HepG2 (cell line): ENCODE results near the gene EFEMP2. TPM values are rescaled to one million over a fixed set of nuclear protein-coding genes. Genes with fewer than 3 reads are reported as not detected.

ENCODE experiments used
- BORCS8-MEF2B ChIP-seq: sonication (generic); formaldehyde crosslinking; IDR thresholded peaks from 2 replicates; pipeline ENCODE4 v1.8.0; 2022; ENCODE audit warnings: mild to moderate bottlenecking, missing genetic modification reagents
- BRF2 ChIP-seq: sonication (generic); formaldehyde crosslinking; IDR thresholded peaks from 2 replicates; pipeline ENCODE4 v1.8.1; 2022; ENCODE audit warnings: mild to moderate bottlenecking, missing genetic modification reagents
- CCDC6 ChIP-seq: sonication (generic); formaldehyde crosslinking; IDR thresholded peaks from 2 replicates; pipeline ENCODE4 v1.8.1; 2022; ENCODE audit warnings: mild to moderate bottlenecking, missing genetic modification reagents, moderate library complexity
- CHCHD3 ChIP-seq: sonication (generic); formaldehyde crosslinking; IDR thresholded peaks from 2 replicates; pipeline ENCODE4 v1.8.0; 2022; ENCODE audit warnings: mild to moderate bottlenecking, missing genetic modification reagents, moderate library complexity
- ELF3 ChIP-seq: IDR thresholded peaks from 2 replicates; pipeline ENCODE4 v1.6.1; 2016; ENCODE audit warnings: missing genetic modification reagents, missing compliant biosample characterization
- ELK4 ChIP-seq: sonication (generic); formaldehyde crosslinking; IDR thresholded peaks from 2 replicates; pipeline ENCODE4 v1.9.0; 2021; ENCODE audit warnings: missing genetic modification reagents, borderline replicate concordance
- HCFC1 ChIP-seq: fragments of 150-350 bp; IDR thresholded peaks from 2 replicates; pipeline ENCODE4 v1.6.1; 2014; ENCODE audit warnings: low read depth, low read length
- HIC2 ChIP-seq: sonication (generic); formaldehyde crosslinking; IDR thresholded peaks from 2 replicates; pipeline ENCODE4 v1.9.0; 2022; ENCODE audit warnings: low read depth, missing genetic modification reagents
- ISX ChIP-seq: sonication (generic); formaldehyde crosslinking; conservative IDR thresholded peaks from 2 replicates; pipeline ENCODE4 v1.5.0; 2020; ENCODE audit warnings: missing genetic modification reagents
- MED13 ChIP-seq: sonication (generic); formaldehyde crosslinking; IDR thresholded peaks from 2 replicates; pipeline ENCODE4 v1.5.0; 2020; ENCODE audit warnings: missing genetic modification reagents
- MEIS2 ChIP-seq: sonication (generic); formaldehyde crosslinking; IDR thresholded peaks from 2 replicates; pipeline ENCODE4 v1.9.0; 2021; ENCODE audit warnings: mild to moderate bottlenecking, missing genetic modification reagents
- NR2F2 ChIP-seq: IDR thresholded peaks from 2 replicates; pipeline ENCODE4 v1.6.1; 2012; ENCODE audit warnings: low read depth, inconsistent platforms, borderline replicate concordance
- SIN3B ChIP-seq: fragments of 150-350 bp; IDR thresholded peaks from 2 replicates; pipeline ENCODE4 v1.6.1; 2014; ENCODE audit warnings: low read length
- STAT6 ChIP-seq: sonication (generic); formaldehyde crosslinking; IDR thresholded peaks from 2 replicates; pipeline ENCODE4 v1.4.0; 2020; ENCODE audit warnings: missing genetic modification reagents, mild to moderate bottlenecking, borderline replicate concordance
- TGIF2 ChIP-seq: IDR thresholded peaks from 2 replicates; pipeline ENCODE4 v1.6.1; 2016; ENCODE audit warnings: control low read depth, missing compliant biosample characterization
- ZBTB7B ChIP-seq: sonication (generic); formaldehyde crosslinking; IDR thresholded peaks from 2 replicates; pipeline ENCODE4 v1.4.0; 2020; ENCODE audit warnings: missing genetic modification reagents
- ZHX1 ChIP-seq: sonication (generic); formaldehyde crosslinking; IDR thresholded peaks from 2 replicates; pipeline ENCODE4 v1.8.1; 2022; ENCODE audit warnings: low read depth, mild to moderate bottlenecking, missing genetic modification reagents
- ZNF143 ChIP-seq: sonication (generic); formaldehyde crosslinking; IDR thresholded peaks from 2 replicates; pipeline ENCODE4 v1.4.0; 2020; ENCODE audit warnings: missing genetic modification reagents
- ZNF224 ChIP-seq: sonication (generic); formaldehyde crosslinking; IDR thresholded peaks from 2 replicates; pipeline ENCODE4 v1.5.0; 2020; ENCODE audit warnings: mild to moderate bottlenecking, missing genetic modification reagents
- ZNF282 ChIP-seq: fragments of 450-650 bp; IDR thresholded peaks from 2 replicates; pipeline ENCODE4 v1.6.1; 2018; ENCODE audit not compliant: partially characterized antibody
- ZNF558 ChIP-seq: sonication (generic); formaldehyde crosslinking; IDR thresholded peaks from 2 replicates; pipeline ENCODE4 v1.9.0; 2022; ENCODE audit warnings: mild to moderate bottlenecking, missing genetic modification reagents, borderline replicate concordance
- ZNF564 ChIP-seq: sonication (generic); formaldehyde crosslinking; IDR thresholded peaks from 2 replicates; pipeline ENCODE4 v1.8.1; 2023; ENCODE audit warnings: mild to moderate bottlenecking, missing genetic modification reagents
- ZNF782 ChIP-seq: sonication (generic); formaldehyde crosslinking; IDR thresholded peaks from 2 replicates; pipeline ENCODE4 v1.4.0; 2020; ENCODE audit warnings: missing genetic modification reagents, mild to moderate bottlenecking, borderline replicate concordance
- polyA plus RNA-seq, 8 experiments: library from polyadenylated mRNA; depleted of rRNA in 3 of 8; stranded (reverse) in 7 of 8; unstranded in 1 of 8; fragments of >200 nt; fragmentation: Illumina TruSeq in 4 of 8; extraction: Trizol in 4 of 8; gene quantifications; 2 replicates each; pipeline versions ENCODE4 v1.2.1 to v1.2.3, GENCODE V29; 2011 to 2016; ENCODE audit warnings: low read depth in 4 of 8, missing spikeins in 1 of 8, mixed read lengths in 1 of 8; ENCODE audit not compliant: insufficient read depth in 1 of 8
- total RNA-seq, 5 experiments: library from RNA; depleted of rRNA; stranded (reverse); fragments of >200 nt; fragmentation: Illumina TruSeq; extraction: Trizol; gene quantifications; 2 replicates each; pipeline ENCODE4 v1.2.3, GENCODE V29; 2016; ENCODE audit warnings: low read depth in 1 of 5

Gene EFEMP2
- total and polyA plus RNA-seq, 2 of the 13 experiments (the other 11 are each of a cell fraction or from before 2014, with no cell fraction given) = 7.4 to 29.7 TPM

GRCh38 chr11:65919141-65919572 is 46.6 kb upstream of the EFEMP2 start, which contains the start of gene DRAP1 (continued):
- TF ChIP-seq NR2F2 (peak; percentile 24; the same call in 1 of the 2 replicates), ZNF224 (CRISPR knock-in tag) (no peak), ZNF143 (CRISPR knock-in tag) (no peak), ELK4 (CRISPR knock-in tag) (no peak), ZNF558 (no peak), ELF3 (CRISPR knock-in tag) (peak; percentile 77), BRF2 (CRISPR knock-in tag) (no peak), CCDC6 (CRISPR knock-in tag) (no peak; the same call in 1 of the 2 replicates), MED13 (peak; percentile 74), ZNF282 (no peak), HCFC1 (peak; percentile 56), BORCS8-MEF2B (CRISPR knock-in tag) (peak; percentile 79), HIC2 (CRISPR knock-in tag) (no peak), MEIS2 (CRISPR knock-in tag) (peak; percentile 71; the same call in 1 of the 2 replicates), TGIF2 (CRISPR knock-in tag) (peak; percentile 83; the same call in 1 of the 2 replicates), ZBTB7B (CRISPR knock-in tag) (peak; percentile 87), ZNF782 (peak; percentile 68; the same call in 1 of the 2 replicates), ZHX1 (CRISPR knock-in tag) (no peak), STAT6 (CRISPR knock-in tag) (no peak), ISX (CRISPR knock-in tag) (no peak), ZNF564 (no peak), CHCHD3 (CRISPR knock-in tag) (no peak), SIN3B (peak; percentile 72)
